Mammary epithelial cell (primary cell): ENCODE measurements around the gene IL17C.

Experiments used
- CTCF ChIP-seq, 2 donors: IDR thresholded peaks in 1 of 2; conservative IDR thresholded peaks in 1 of 2; 2 replicates each; pipeline ENCODE4 v1.5.1; 2011 to 2012; ENCODE audit warnings: inconsistent platforms in 2 of 2, low read length in 2 of 2, mild to moderate bottlenecking in 2 of 2, control low read depth in 1 of 2, low read depth in 1 of 2; ENCODE audit not compliant: insufficient read depth in 1 of 2; ENCODE audit errors: extremely low read depth in 1 of 2
- EZH2 ChIP-seq: IDR thresholded peaks from 2 replicates; pipeline ENCODE4 v1.6.1; 2012; ENCODE audit warnings: low read length, inconsistent platforms, borderline replicate concordance

DNA sequence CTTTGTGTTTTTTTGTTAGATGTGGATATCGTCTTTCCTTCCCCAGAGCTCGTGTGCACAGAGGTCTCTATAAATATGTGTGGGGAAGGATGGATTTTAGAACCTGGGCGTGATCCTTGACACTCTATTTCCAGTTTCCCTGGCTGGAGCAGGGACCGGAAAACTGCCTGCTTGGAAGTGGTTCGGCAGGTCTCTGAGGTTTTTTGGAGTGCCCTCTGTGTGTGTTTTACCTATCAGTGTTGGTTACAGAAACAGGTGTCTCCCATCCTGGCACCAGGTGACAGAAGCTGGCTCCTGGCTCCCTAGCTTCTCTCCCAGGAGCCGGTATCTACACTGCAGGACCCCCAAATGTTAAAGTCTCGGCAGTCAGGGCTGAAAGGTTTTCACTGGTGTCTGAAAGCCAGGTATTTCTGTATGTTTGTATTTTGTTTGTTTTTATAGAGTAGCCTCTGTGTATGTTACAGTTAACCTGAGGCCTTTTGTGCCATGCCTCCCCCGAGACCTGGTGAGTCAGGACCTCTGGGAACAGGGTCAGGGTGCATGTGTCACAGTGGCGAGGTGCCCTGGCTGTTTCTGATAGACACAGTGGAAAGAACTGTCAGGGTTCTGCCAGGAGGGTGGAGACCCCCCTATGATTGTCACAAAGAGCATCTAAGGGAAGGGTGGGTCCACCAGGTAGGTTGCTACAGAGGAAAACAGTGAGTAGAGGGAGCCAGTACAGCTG, 36.9 kb upstream of the IL17C start:
- TF ChIP-seq CTCF (conservative IDR thresholded peaks at IDR 0.05 in 1 of 2, IDR thresholded peaks at IDR 0.05 in 1 of 2; ENCODE audit: extremely low read depth in 1 of 2, insufficient read depth in 1 of 2, low read depth in 1 of 2, low read length in 2 of 2) = no peak
- no peak for TF ChIP-seq EZH2
